Stimulated activated CD4-positive, alpha-beta T cell treated with anti-CD3 and anti-CD28 coated beads, Interleukin-1b, Interleukin-23, amount 100 ng/mL, for 48 hours (primary cell): ENCODE measurements around the gene TECPR1.

Experiments used
- DNase-seq: peaks from one replicate; pipeline ENCODE4 v3.0.0-alpha.2; 2020

TECPR1 gene

GRCh38 chr7:98242342-98242741 is 9.7 kb downstream of the TECPR1 start:
- no peak for DNase-seq

GRCh38 chr7:98241674-98242241 is 10.3 kb downstream of the TECPR1 start:
- DNase-seq, result no peak

- DNase-seq, result peak; percentile 19
These were observed 10.9 kb downstream of the TECPR1 start for GRCh38 chr7:98240961-98241673.

- DNase-seq, result no peak
These were observed 13.1 kb downstream of the TECPR1 start for GRCh38 chr7:98238976-98239375.

GRCh38 chr7:98238076-98238475 is 14.0 kb downstream of the TECPR1 start:
- DNase-seq, result no peak

GRCh38 chr7:98236355-98237185 is 15.5 kb downstream of the TECPR1 start:
- DNase-seq, result no peak

- no peak for DNase-seq
These were observed 16.1 kb downstream of the TECPR1 start for GRCh38 chr7:98235901-98236300.

GRCh38 chr7:98234429-98235147 is 17.4 kb downstream of the TECPR1 start:
- DNase-seq, result no peak

- no peak for DNase-seq
These were observed 18.6 kb downstream of the TECPR1 start for GRCh38 chr7:98233219-98234070.

GRCh38 chr7:98232799-98233198 is 19.2 kb downstream of the TECPR1 start:
- no peak for DNase-seq

GRCh38 chr7:98232263-98232585 is 19.8 kb downstream of the TECPR1 start:
- no peak for DNase-seq

GRCh38 chr7:98231493-98232262 is 20.4 kb downstream of the TECPR1 start:
- DNase-seq, result no peak

GRCh38 chr7:98230746-98231471 is 21.1 kb downstream of the TECPR1 start:
- no peak for DNase-seq

GRCh38 chr7:98229991-98230745 is 21.9 kb downstream of the TECPR1 start:
- DNase-seq, result no peak

GRCh38 chr7:98229441-98229840 is 22.6 kb downstream of the TECPR1 start:
- no peak for DNase-seq

GRCh38 chr7:98228801-98229200 is 23.2 kb downstream of the TECPR1 start:
- no peak for DNase-seq

GRCh38 chr7:98227939-98228338 is 24.1 kb downstream of the TECPR1 start:
- DNase-seq, result no peak

GRCh38 chr7:98225913-98226614 is 26.0 kb downstream of the TECPR1 start:
- DNase-seq, result no peak

GRCh38 chr7:98224701-98225181 is 27.3 kb downstream of the TECPR1 start:
- no peak for DNase-seq
